ENCODE results near the gene CACNA1C. TPM values are rescaled to one million over a fixed set of nuclear protein-coding genes. Genes with fewer than 3 reads are reported as not detected.

CACNA1C gene
- polyA plus RNA-seq, 1 of the 3 experiments (the other 2 are of a cell fraction) = 1.5 TPM

- TF ChIP-seq JUND (IDR thresholded peaks at IDR 0.05) (peak; percentile 94), RFX5 (IDR thresholded peaks at IDR 0.05; ENCODE audit: low read length) (no peak), MAX (IDR thresholded peaks at IDR 0.05; ENCODE audit: low read depth) (peak; percentile 69), SIN3A (IDR thresholded peaks at IDR 0.05; ENCODE audit: borderline replicate concordance, low read depth, low read length) (no peak), TCF12 (IDR thresholded peaks at IDR 0.05) (peak; percentile 88), NFIC (IDR thresholded peaks at IDR 0.05; ENCODE audit: borderline replicate concordance) (peak; percentile 66), ELF1 (IDR thresholded peaks at IDR 0.05) (peak; percentile 41; the same call in 1 of the 2 replicates), CTCF (IDR thresholded peaks at IDR 0.05) (no peak), ZBTB33 (IDR thresholded peaks at IDR 0.05; ENCODE audit: borderline replicate concordance, low read depth) (peak; percentile 62; the same call in 1 of the 2 replicates), YY1 (IDR thresholded peaks at IDR 0.05; ENCODE audit: low read depth) (peak; percentile 50; the same call in 1 of the 2 replicates), IRF3 (IDR thresholded peaks at IDR 0.05; ENCODE audit: low read depth, low read length) (no peak)
Measured at GRCh38 chr12:2336409-2336829, 283.6 kb downstream of the CACNA1C start (continued).

GRCh38 chr12:2337031-2338010 lies 284.5 kb downstream of the CACNA1C start:
- H3K9me2 ChIP-seq = no peaks in the 10 kb centered on the region
- 0 out of 2 replicates have a peak, but pooled peaks cover 2% of the 10 kb centered on the region for H3K79me2 ChIP-seq (ENCODE audit: insufficient read depth)
- peak overlapping the region; percentile 66; the same call in 1 of the 2 replicates for H3K9ac ChIP-seq
- no peak overlapping the region; a peak in 1 of 4 replicates for H3K4me3 ChIP-seq (ENCODE audit: low read depth in 2 of 2, low read length in 1 of 2)
- no peaks in the 10 kb centered on the region for H3K36me3 ChIP-seq (replicated peaks in 1 of 2; ENCODE audit: control insufficient read depth in 1 of 2, insufficient read depth in 2 of 2, low read length in 1 of 2)
- WGBS (ENCODE audit: low lambda C conversion rate) = 88% methylated on average over 10 of the region's 11 CpGs
- ChIA-PET CTCF (no interaction called here), POLR2A (interaction anchor here (0.6 kb wide), 1 partner anchor 450 kb away, joined by 3 read pairs; no protein-coding TSS in a partner anchor)
- peak overlapping the region; percentile 83 to 98 for H3K27ac ChIP-seq (ENCODE audit: low read depth in 2 of 2, low read length in 1 of 2)
- H2AFZ ChIP-seq (ENCODE audit: low read depth) = peak overlapping the region; percentile 43; the same call in 1 of the 2 replicates
- no peak for DNase-seq
- peaks cover 27 to 45% of the 10 kb centered on the region in 2 experiments for H3K4me1 ChIP-seq (ENCODE audit: control insufficient read depth in 1 of 2, insufficient read depth in 2 of 2, low read depth in 1 of 2, low read length in 1 of 2)
- H3K4me2 ChIP-seq = peak overlapping the region; percentile 74
- no peaks in the 10 kb centered on the region for H3K9me3 ChIP-seq
- H4K20me1 ChIP-seq (ENCODE audit: insufficient read depth) = no peaks in the 10 kb centered on the region
- peaks cover 36% of the 10 kb centered on the region for H3F3A ChIP-seq (replicated peaks; ENCODE audit: insufficient read depth)
- H3K27me3 ChIP-seq (ENCODE audit: insufficient read depth) = no peaks in the 10 kb centered on the region
- TF ChIP-seq IRF3 (IDR thresholded peaks at IDR 0.05; ENCODE audit: low read depth, low read length) (no peak), GATA2 (CRISPR knock-in tag; IDR thresholded peaks at IDR 0.05) (no peak), REST (IDR thresholded peaks at IDR 0.05; ENCODE audit: low read depth, low read length) (no peak), NRF1 (IDR thresholded peaks at IDR 0.05; ENCODE audit: low read depth, low read length) (no peak), ZBTB33 (IDR thresholded peaks at IDR 0.05; ENCODE audit: borderline replicate concordance, low read depth) (no peak), RCOR1 (IDR thresholded peaks at IDR 0.05; ENCODE audit: low read length) (no peak), RFX5 (IDR thresholded peaks at IDR 0.05; ENCODE audit: low read length) (no peak)
